ENCODE results near the gene NTNG1. TPM values are rescaled to one million over a fixed set of nuclear protein-coding genes. Genes with fewer than 3 reads are reported as not detected.
A peak's percentile ranks its signal among the peaks of the same experiment; 100 is the strongest.

Gene NTNG1
- total and polyA plus RNA-seq, 2 of the 13 experiments (the other 11 are each of a cell fraction or from before 2014, with no cell fraction given): not detected

- TF ChIP-seq NFKBIZ (CRISPR knock-in tag; IDR thresholded peaks at IDR 0.05) (no peak), ZNF44 (CRISPR knock-in tag; IDR thresholded peaks at IDR 0.05) (no peak), ZNF10 (CRISPR knock-in tag; IDR thresholded peaks at IDR 0.05; ENCODE audit: borderline replicate concordance, low read depth) (no peak), ARNTL (CRISPR knock-in tag; IDR thresholded peaks at IDR 0.05) (no peak), ZNF547 (CRISPR knock-in tag; IDR thresholded peaks at IDR 0.05) (no peak), ZBTB39 (CRISPR knock-in tag; IDR thresholded peaks at IDR 0.05) (no peak), ZNF761 (CRISPR knock-in tag; conservative IDR thresholded peaks at IDR 0.05) (no peak), HOXA9 (CRISPR knock-in tag; IDR thresholded peaks at IDR 0.05; ENCODE audit: borderline replicate concordance) (no peak), ZNF614 (CRISPR knock-in tag; IDR thresholded peaks at IDR 0.05; ENCODE audit: borderline replicate concordance) (0 out of 2 replicates have a peak, but pooled peaks have one; percentile 26), ZNF256 (CRISPR knock-in tag; conservative IDR thresholded peaks at IDR 0.05) (no peak), FOXJ3 (CRISPR knock-in tag; IDR thresholded peaks at IDR 0.05; ENCODE audit: borderline replicate concordance) (no peak), ZNF362 (CRISPR knock-in tag; IDR thresholded peaks at IDR 0.05; ENCODE audit: borderline replicate concordance) (no peak), ZSCAN5A (CRISPR knock-in tag; IDR thresholded peaks at IDR 0.05; ENCODE audit: borderline replicate concordance) (no peak), GRHL1 (CRISPR knock-in tag; conservative IDR thresholded peaks at IDR 0.05) (no peak), NBN (conservative IDR thresholded peaks at IDR 0.05) (no peak), TCF7 (IDR thresholded peaks at IDR 0.05; ENCODE audit: low read depth) (peak; percentile 54), TOE1 (CRISPR knock-in tag; IDR thresholded peaks at IDR 0.05) (no peak), ARHGAP35 (CRISPR knock-in tag; IDR thresholded peaks at IDR 0.05; ENCODE audit: borderline replicate concordance) (no peak), ZNF232 (CRISPR knock-in tag; IDR thresholded peaks at IDR 0.05; ENCODE audit: borderline replicate concordance) (no peak), ZNF770 (CRISPR knock-in tag; IDR thresholded peaks at IDR 0.05) (no peak), ZNF354B (CRISPR knock-in tag; IDR thresholded peaks at IDR 0.05) (no peak), ZMAT5 (CRISPR knock-in tag; IDR thresholded peaks at IDR 0.05; ENCODE audit: borderline replicate concordance, low read depth) (no peak)
Measured at GRCh38 chr1:107532318-107532717, 391.5 kb downstream of the NTNG1 start (continued).
